Activated CD8-positive, alpha-beta memory T cell treated with anti-CD3 and anti-CD28 coated beads, Interleukin-2, amount 50 U/mL, for 4 hours (primary cell): ENCODE measurements around the gene ADGRG1.

Experiments
- DNase-seq: peaks from one replicate; pipeline ENCODE4 v3.0.0-alpha.2; 2020

Gene ADGRG1

GRCh38 chr16:57621521-57622271 is 6.7 kb upstream of the ADGRG1 start:
- DNase-seq: no peak

GRCh38 chr16:57622361-57623250 is 5.8 kb upstream of the ADGRG1 start:
- no peak for DNase-seq

GRCh38 chr16:57623251-57624043 is 5.0 kb upstream of the ADGRG1 start:
- no peak for DNase-seq

- DNase-seq: no peak
Measured at GRCh38 chr16:57624044-57624688, 4.3 kb upstream of the ADGRG1 start.

GRCh38 chr16:57624806-57625500 is 3.5 kb upstream of the ADGRG1 start:
- no peak for DNase-seq

GRCh38 chr16:57626420-57627170 is 1.8 kb upstream of the ADGRG1 start:
- DNase-seq: no peak

- no peak for DNase-seq
Measured at GRCh38 chr16:57627184-57627871, 1.1 kb upstream of the ADGRG1 start.

- no peak for DNase-seq
Measured at GRCh38 chr16:57628783-57629293, 408 bp downstream of the ADGRG1 start.

GRCh38 chr16:57629516-57630406 is 1.3 kb downstream of the ADGRG1 start:
- DNase-seq: no peak

GRCh38 chr16:57630407-57630797 is 2.0 kb downstream of the ADGRG1 start:
- DNase-seq: no peak

DNA sequence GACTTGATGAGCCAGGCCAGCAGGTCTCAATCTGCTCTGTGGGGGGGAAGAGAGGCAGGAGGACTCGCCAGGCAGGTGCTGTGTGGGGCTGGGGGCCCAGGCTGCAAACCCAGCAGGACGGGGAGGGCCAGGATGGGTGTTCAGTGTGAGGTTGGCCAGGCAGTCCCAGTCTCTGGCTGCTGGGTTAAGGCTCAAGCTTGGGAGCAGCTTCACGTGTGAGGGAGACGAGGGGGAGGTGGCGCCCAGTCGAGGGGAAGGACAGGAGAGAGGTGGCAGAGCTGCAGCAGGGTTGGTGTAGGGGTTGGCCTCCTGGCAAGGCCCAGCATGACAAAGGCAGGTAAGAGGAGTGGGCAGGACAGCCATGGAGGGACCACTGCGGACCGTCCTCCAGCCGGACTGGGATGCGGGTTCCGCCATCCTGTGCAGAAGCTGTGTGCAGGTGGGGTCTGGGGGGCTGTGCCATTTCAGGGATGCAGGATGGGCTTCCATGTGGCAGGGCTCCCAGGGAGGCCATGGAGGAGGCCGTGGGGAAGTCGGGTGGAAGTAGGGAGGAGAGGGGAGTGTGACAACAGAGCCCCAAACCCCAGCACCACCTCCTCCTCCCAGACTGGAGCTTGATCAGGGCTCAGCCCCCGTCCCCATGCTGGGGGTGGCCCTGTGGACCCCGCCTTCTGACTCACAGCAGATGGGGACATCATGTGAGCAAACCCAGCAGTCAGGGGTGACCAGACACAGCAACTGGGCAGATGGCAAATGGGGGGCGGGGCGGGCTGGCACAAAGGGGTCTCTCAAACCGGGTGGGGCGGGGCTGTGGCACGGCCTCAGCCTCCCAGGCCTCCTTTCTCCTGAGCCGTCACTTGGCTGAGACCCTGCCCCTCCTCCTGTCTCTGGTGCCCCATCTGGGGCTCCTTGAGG is 2.8 kb downstream of the ADGRG1 start:
- DNase-seq: no peak

- DNase-seq: no peak
Measured at GRCh38 chr16:57632568-57632967, 4.1 kb downstream of the ADGRG1 start.

GRCh38 chr16:57633383-57634064 is 5.1 kb downstream of the ADGRG1 start:
- DNase-seq: no peak

GRCh38 chr16:57634171-57634570 is 5.7 kb downstream of the ADGRG1 start:
- DNase-seq: no peak

DNA sequence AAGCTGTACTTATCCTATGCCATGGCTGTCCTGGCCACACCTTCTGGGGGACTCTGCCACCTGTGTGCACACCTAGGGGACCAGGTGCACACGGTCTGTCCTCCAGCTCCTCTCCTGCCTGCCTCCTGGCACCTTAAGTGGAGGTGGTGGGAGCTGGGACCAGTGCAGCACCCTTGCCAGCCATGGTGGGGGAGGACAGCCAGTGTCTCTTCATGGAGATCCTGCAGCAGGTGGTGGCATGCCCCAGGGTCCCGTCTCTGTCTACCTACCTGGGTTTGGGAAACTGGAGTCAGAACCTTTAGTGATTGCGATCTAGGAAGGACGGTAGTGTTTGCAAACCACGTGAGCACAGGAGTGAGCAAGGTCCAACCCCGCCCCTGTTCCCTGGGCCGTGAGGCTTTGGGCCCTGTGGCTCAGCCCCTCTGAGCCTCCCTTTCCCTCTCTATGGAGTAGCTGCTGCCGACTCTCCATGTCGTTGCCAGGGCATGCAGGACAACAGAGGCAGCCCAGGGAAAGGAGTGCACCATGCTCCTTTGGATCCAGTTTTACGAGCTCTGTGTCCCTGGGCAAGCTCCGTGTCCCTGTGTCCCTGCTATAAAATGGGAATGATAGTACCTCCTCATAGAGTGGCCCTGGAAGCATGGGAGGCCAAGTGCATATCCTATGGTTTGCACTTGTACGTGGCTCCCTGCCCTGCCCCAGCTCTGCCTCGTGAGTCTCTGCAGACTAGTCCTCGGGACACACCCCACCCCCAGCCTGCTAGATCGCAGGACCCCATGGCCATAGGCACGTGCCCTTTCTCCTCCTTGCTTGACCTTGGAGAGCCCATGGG is 7.1 kb downstream of the ADGRG1 start:
- DNase-seq: no peak

DNA sequence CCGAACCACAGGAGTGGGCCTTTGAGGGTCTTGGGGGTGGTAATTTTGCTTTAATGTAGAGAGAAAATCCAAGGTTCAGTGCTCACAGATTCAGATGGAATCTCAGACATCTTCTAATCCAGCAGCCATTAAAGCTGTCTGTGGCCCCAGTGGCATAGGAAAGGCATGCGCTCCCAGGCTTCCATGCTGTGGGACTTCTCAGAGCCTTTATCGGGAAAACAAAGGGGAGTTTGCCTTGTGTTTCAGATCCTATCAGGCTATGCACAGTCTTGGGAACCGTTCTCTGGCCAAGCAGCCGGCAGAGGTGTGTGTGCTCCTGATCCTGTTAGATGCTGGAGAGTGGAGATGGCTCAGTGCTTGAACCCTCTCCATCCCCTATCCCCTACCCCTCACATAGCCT is 7.8 kb downstream of the ADGRG1 start:
- DNase-seq: no peak

DNA sequence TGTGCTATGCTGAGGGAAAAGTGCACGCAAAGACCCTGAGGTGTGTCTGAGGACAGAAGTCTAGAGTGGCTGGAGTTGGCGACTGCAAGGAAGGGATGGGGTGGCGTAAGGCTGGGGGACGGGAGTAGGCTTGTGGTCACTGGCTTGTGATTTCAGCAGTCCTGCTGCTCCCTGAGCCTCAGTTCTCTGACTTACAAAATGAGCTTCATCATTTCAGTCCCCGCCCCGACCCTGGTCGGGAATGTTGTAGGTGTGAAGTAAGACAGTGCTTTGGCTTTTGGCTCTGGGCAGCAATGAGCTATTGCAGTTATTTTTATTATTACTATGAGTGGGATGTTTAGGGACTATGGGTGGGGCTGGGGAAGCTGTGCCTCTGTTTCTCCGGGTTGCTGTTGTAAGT is 8.6 kb downstream of the ADGRG1 start:
- DNase-seq: no peak
